Neutrophil (primary cell): Measurements from ENCODE around the gene RTEL1.

ENCODE experiments used
- H3K27ac ChIP-seq: fragments of 200-600 bp; sonication (generic); 2 replicates; pipeline ENCODE4 v1.5.1; 2016; ENCODE audit warnings: mild to moderate bottlenecking, moderate library complexity
- H3K27me3 ChIP-seq: fragments of 200-600 bp; sonication (generic); 2 replicates; pipeline ENCODE4 v1.6.0; 2016; ENCODE audit warnings: mild to moderate bottlenecking
- H3K36me3 ChIP-seq: fragments of 200-600 bp; sonication (generic); 2 replicates; pipeline ENCODE4 v1.5.1; 2017
- H3K4me1 ChIP-seq, 2 experiments: fragments of 200-600 bp in 1 of 2; sonication (generic) in 1 of 2; 1 replicate in 1 of 2; 2 replicates in 1 of 2; pipeline versions ENCODE4 v1.5.1 to v1.6.1; 2013 to 2016; ENCODE audit warnings: low read depth in 1 of 2, low read length in 1 of 2, mild to moderate bottlenecking in 1 of 2, moderate library complexity in 1 of 2; ENCODE audit not compliant: control insufficient read depth in 1 of 2, insufficient read depth in 1 of 2
- H3K4me3 ChIP-seq, 2 experiments: fragments of 200-600 bp in 1 of 2; sonication (generic) in 1 of 2; 1 replicate in 1 of 2; 2 replicates in 1 of 2; pipeline ENCODE4 v1.5.1; 2013 to 2016; ENCODE audit warnings: low read depth in 1 of 2, low read length in 1 of 2, mild to moderate bottlenecking in 1 of 2, moderate library complexity in 1 of 2
- H3K9me3 ChIP-seq: fragments of 200-600 bp; sonication (generic); 2 replicates; pipeline ENCODE4 v1.5.1; 2016
- CTCF ChIP-seq: fragments of 200-600 bp; sonication (generic); IDR thresholded peaks from 2 replicates; pipeline ENCODE4 v1.5.1; 2016; ENCODE audit warnings: antibody characterized with exemption

The RTEL1 gene

GRCh38 chr20:63702751-63703470 is 44.8 kb downstream of the RTEL1 start:
- peaks cover 66% of the 10 kb centered on the region for H3K36me3 ChIP-seq
- no peaks in the 10 kb centered on the region for H3K9me3 ChIP-seq
- no peak overlapping the region for H3K4me3 ChIP-seq
- H3K4me1 ChIP-seq: peaks cover 13 to 16% of the 10 kb centered on the region in 2 experiments
- H3K27me3 ChIP-seq: no peaks in the 10 kb centered on the region
- no peak for TF ChIP-seq CTCF
- H3K27ac ChIP-seq: no peak overlapping the region

DNA sequence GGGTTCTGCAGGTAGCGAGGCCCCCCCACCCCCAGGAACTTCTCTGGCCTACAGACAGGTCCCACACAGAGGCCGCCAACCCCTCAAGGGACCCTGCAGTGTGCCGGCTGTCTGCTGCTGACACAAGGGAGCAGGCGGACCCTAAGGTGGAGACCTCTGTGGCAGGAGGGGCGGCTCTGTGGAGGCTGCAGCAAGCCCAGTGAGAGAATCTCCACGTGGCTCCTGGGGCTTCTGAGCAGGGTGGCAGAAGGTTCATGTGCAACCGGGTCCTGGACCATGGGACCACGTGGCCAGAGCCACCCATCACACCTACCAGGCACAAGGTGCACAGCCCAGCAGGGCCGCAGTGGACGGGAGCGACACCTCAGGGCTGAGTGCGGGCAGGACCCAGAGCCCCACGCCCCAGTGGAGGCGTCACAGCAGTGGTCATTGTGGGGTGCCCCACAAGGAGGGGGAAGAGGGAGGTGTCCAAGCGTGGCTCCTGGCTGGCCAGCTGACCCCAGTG is 45.4 kb downstream of the RTEL1 start:
- Histone ChIP-seq H3K36me3 (peaks cover 62% of the 10 kb centered on the region), H3K9me3 (no peaks in the 10 kb centered on the region), H3K4me3 (no peak overlapping the region), H3K4me1 (peaks cover 17 to 19% of the 10 kb centered on the region in 2 experiments), H3K27me3 (no peaks in the 10 kb centered on the region), H3K27ac (no peak overlapping the region)
- TF ChIP-seq CTCF: no peak

GRCh38 chr20:63703976-63704748 is 46.0 kb downstream of the RTEL1 start:
- Histone ChIP-seq H3K27me3 (no peaks in the 10 kb centered on the region), H3K4me1 (peaks cover 23 to 25% of the 10 kb centered on the region in 2 experiments), H3K4me3 (no peak overlapping the region), H3K27ac (no peak overlapping the region), H3K36me3 (peaks cover 62% of the 10 kb centered on the region), H3K9me3 (no peaks in the 10 kb centered on the region)
- TF ChIP-seq CTCF: no peak

DNA sequence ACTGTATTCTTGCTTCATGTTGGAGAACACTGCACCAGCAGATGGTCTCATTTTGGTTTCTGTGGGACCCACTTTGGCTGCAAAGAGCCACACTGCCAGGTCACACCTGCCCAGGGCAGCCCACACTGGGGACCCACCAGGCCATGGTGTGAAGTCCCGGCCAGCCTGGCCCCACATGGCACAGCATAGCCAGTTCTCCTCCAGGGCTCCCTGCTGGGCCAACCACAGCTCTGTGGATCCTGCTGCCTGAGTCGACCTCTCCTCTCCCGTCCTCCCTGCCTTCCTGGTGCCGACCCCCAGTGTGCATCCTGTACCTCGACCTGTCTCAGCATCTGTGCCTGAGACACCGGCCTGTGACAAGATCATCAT is 46.6 kb downstream of the RTEL1 start:
- no peak for TF ChIP-seq CTCF
- Histone ChIP-seq H3K4me1 (peaks cover 27 to 31% of the 10 kb centered on the region in 2 experiments), H3K27me3 (no peaks in the 10 kb centered on the region), H3K27ac (no peak overlapping the region), H3K9me3 (no peaks in the 10 kb centered on the region), H3K36me3 (peaks cover 60% of the 10 kb centered on the region), H3K4me3 (no peak overlapping the region)

DNA sequence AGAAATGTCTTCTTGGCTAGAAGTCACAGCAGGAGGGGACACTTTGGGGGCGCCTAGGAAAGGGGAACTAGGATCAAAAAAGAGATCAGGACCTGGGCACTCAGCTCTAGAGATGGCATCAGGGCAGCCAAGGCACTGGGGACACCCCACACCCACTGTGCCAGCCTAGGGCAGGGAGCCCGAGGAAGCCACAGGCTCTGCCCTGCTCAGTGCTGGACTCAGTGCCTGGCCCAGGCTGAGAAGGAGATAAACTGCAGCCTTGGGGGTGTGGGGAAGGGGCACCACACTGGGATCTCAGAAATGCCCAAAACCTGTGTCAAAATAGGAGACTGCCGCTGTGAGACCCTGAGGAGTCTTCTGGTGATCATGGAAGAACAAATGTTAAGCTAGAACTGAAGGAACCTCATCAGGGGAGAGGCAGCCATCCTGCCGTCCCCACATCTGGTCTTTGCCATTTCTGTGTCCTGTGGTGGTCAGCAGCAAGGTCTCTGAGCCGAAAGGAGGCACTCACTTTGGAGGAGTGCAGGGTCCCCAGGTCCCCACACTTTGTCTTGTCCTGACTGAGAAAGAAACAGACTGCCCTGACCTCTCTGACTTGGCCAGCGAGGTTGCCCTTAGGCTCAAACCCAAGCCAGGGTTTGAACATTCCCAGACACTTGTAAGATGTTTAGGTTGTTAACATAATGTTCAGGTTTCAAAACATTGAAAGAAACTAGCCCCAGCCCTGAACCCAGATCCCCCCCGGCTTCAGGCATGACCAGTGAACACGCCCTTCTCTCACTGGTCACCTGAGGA is 47.3 kb downstream of the RTEL1 start:
- no peak overlapping the region for H3K4me3 ChIP-seq
- H3K36me3 ChIP-seq: peaks cover 58% of the 10 kb centered on the region
- H3K9me3 ChIP-seq: no peaks in the 10 kb centered on the region
- no peaks in the 10 kb centered on the region for H3K27me3 ChIP-seq
- no peak overlapping the region for H3K27ac ChIP-seq
- TF ChIP-seq CTCF: no peak
- peaks cover 27 to 31% of the 10 kb centered on the region in 2 experiments for H3K4me1 ChIP-seq
